Measurements from ENCODE around the gene TNK2.

Gene TNK2

GRCh38 chr3:195883160-195883559 lies 25.2 kb downstream of the TNK2 start:
- TF ChIP-seq CTCF (IDR thresholded peaks at IDR 0.05; ENCODE audit: low read depth, low read length, missing control alignments) = no peak
- DNase-seq (ENCODE audit: extremely low read depth, low read depth) = no peak
- H3K4me3 ChIP-seq (replicated peaks; ENCODE audit: low read depth, low read length) = no peak overlapping the region

- H3K4me3 ChIP-seq (replicated peaks; ENCODE audit: low read depth, low read length) = no peak overlapping the region
- DNase-seq (ENCODE audit: extremely low read depth, low read depth) = no peak
- TF ChIP-seq CTCF (IDR thresholded peaks at IDR 0.05; ENCODE audit: low read depth, low read length, missing control alignments) = no peak
Measured at GRCh38 chr3:195882002-195882441, 26.3 kb downstream of the TNK2 start.

- no peak overlapping the region for H3K4me3 ChIP-seq (replicated peaks; ENCODE audit: low read depth, low read length)
- no peak for DNase-seq (ENCODE audit: extremely low read depth, low read depth)
- no peak for TF ChIP-seq CTCF (IDR thresholded peaks at IDR 0.05; ENCODE audit: low read depth, low read length, missing control alignments)
Measured at GRCh38 chr3:195881276-195881988, 26.9 kb downstream of the TNK2 start.

GRCh38 chr3:195880037-195880431 lies 28.3 kb downstream of the TNK2 start:
- DNase-seq (ENCODE audit: extremely low read depth, low read depth) = no peak
- H3K4me3 ChIP-seq (replicated peaks; ENCODE audit: low read depth, low read length) = no peak overlapping the region
- TF ChIP-seq CTCF (IDR thresholded peaks at IDR 0.05; ENCODE audit: low read depth, low read length, missing control alignments) = no peak

- TF ChIP-seq CTCF (IDR thresholded peaks at IDR 0.05; ENCODE audit: low read depth, low read length, missing control alignments) = no peak
- H3K4me3 ChIP-seq (replicated peaks; ENCODE audit: low read depth, low read length) = no peak overlapping the region
- DNase-seq (ENCODE audit: extremely low read depth, low read depth) = no peak
Measured at GRCh38 chr3:195879416-195880036, 28.8 kb downstream of the TNK2 start.

- TF ChIP-seq CTCF (IDR thresholded peaks at IDR 0.05; ENCODE audit: low read depth, low read length, missing control alignments) = no peak
- H3K4me3 ChIP-seq (replicated peaks; ENCODE audit: low read depth, low read length) = no peak overlapping the region
- no peak for DNase-seq (ENCODE audit: extremely low read depth, low read depth)
Measured at GRCh38 chr3:195878424-195879274, 29.7 kb downstream of the TNK2 start.
